H1 (cell line): ENCODE measurements around the gene CAMTA1. TPM values are rescaled to one million over a fixed set of nuclear protein-coding genes. Genes with fewer than 3 reads are reported as not detected.

Experiments
- CTCF ChIA-PET: fragments of 300-600 bp; sonication (Branson Sonifier 250); formaldehyde crosslinking; loops from one replicate; lab custom pipeline; 2021; ENCODE audit not compliant: partially characterized antibody; lab: Charles Lee
- POLR2A ChIA-PET: fragments of 300-600 bp; sonication (Branson Sonifier 250); formaldehyde crosslinking; loops from one replicate; lab custom pipeline; 2021; ENCODE audit warnings: inconsistent platforms; ENCODE audit not compliant: partially characterized antibody; lab: Charles Lee
- DNase-seq, 2 experiments: peaks; one replicate each; pipeline versions ENCODE4 v3.0.0 to v3.0.0-alpha.2; 2010 to 2022; ENCODE audit warnings: low spot score in 2 of 2, low read depth in 1 of 2, mixed read lengths in 1 of 2
- FAIRE-seq: peaks from 2 replicates; lab custom pipeline; 2011; peaks lifted over from hg19 to GRCh38; lab: Jason Lieb, UNC
- H2AFZ ChIP-seq: 2 replicates; pipeline ENCODE4 v1.8.1; 2012; ENCODE audit warnings: low read length, inconsistent platforms
- H2AK5ac ChIP-seq: 2 replicates; pipeline ENCODE4 v1.6.1; 2013; ENCODE audit warnings: low read depth, low read length
- H2BK120ac ChIP-seq: replicated peaks from 2 replicates; pipeline ENCODE3; 2013; ENCODE audit warnings: low read depth, low read length, inconsistent platforms
- H2BK12ac ChIP-seq: 2 replicates; pipeline ENCODE4 v1.6.1; 2013; ENCODE audit warnings: low read depth, low read length
- H2BK15ac ChIP-seq: 2 replicates; pipeline ENCODE4 v1.6.1; 2013; ENCODE audit warnings: low read length
- H2BK20ac ChIP-seq: 2 replicates; pipeline ENCODE4 v1.6.1; 2013; ENCODE audit warnings: low read length
- H2BK5ac ChIP-seq: 2 replicates; pipeline ENCODE4 v1.6.1; 2013; ENCODE audit warnings: low read depth, low read length
- H3K14ac ChIP-seq: 2 replicates; pipeline ENCODE4 v1.6.1; 2013; ENCODE audit warnings: inconsistent platforms; ENCODE audit not compliant: insufficient read length
- H3K18ac ChIP-seq: 2 replicates; pipeline ENCODE4 v1.6.1; 2013; ENCODE audit warnings: low read length; ENCODE audit errors: extremely low read depth
- H3K23ac ChIP-seq: 2 replicates; pipeline ENCODE4 v1.6.1; 2013; ENCODE audit warnings: inconsistent platforms; ENCODE audit not compliant: insufficient read length
- H3K23me2 ChIP-seq: 2 replicates; pipeline ENCODE4 v1.6.1; 2013; ENCODE audit warnings: low read depth, low read length
- H3K27ac ChIP-seq: 2 replicates; pipeline ENCODE4 v1.6.1; 2011; ENCODE audit warnings: low read depth, low read length, inconsistent platforms
- H3K27me3 ChIP-seq, 4 experiments: replicated peaks in 1 of 4; 1 replicate in 1 of 4; 2 replicates in 3 of 4; pipeline versions ENCODE4 v1.6.1 to v1.8.1; 2011 to 2013; ENCODE audit warnings: low read length in 3 of 4, mild to moderate bottlenecking in 3 of 4, inconsistent platforms in 2 of 4, mixed read lengths in 2 of 4, moderate library complexity in 1 of 4; ENCODE audit not compliant: control insufficient read depth in 3 of 4, insufficient read depth in 3 of 4; ENCODE audit errors: extremely low read depth in 1 of 4
- H3K36me3 ChIP-seq, 4 experiments: 2 replicates each; pipeline versions ENCODE4 v1.6.1 to v1.8.1; 2011 to 2013; ENCODE audit warnings: mild to moderate bottlenecking in 4 of 4, low read length in 3 of 4, moderate library complexity in 2 of 4, control low read depth in 1 of 4, inconsistent platforms in 1 of 4; ENCODE audit not compliant: insufficient read depth in 4 of 4, control insufficient read depth in 2 of 4
- H3K4ac ChIP-seq: replicated peaks from 2 replicates; pipeline ENCODE3; 2013; ENCODE audit warnings: low read length, low read depth, mixed read lengths, inconsistent platforms; ENCODE audit not compliant: insufficient read length
- H3K4me1 ChIP-seq, 4 experiments: replicated peaks in 1 of 4; 1 replicate in 1 of 4; 2 replicates in 3 of 4; pipeline versions ENCODE4 v1.6.1 to v1.8.1; 2011 to 2013; ENCODE audit warnings: low read length in 3 of 4, inconsistent platforms in 2 of 4, mixed read lengths in 1 of 4; ENCODE audit not compliant: insufficient read depth in 4 of 4, control insufficient read depth in 3 of 4
- H3K4me2 ChIP-seq, 2 experiments: 2 replicates each; pipeline versions ENCODE4 v1.6.1 to v1.8.1; 2011 to 2013; ENCODE audit warnings: low read depth in 2 of 2, low read length in 2 of 2, control low read depth in 1 of 2, inconsistent platforms in 1 of 2, mild to moderate bottlenecking in 1 of 2; ENCODE audit not compliant: insufficient read depth in 1 of 2
- H3K4me3 ChIP-seq, 4 experiments: fragments of 200-600, 300-600 bp in 1 of 4; sonication (generic), shearing (Covaris generic), sonication (Bioruptor Twin) in 1 of 4; 2 replicates each; pipeline versions ENCODE4 v1.5.1 to v1.8.1; 2011 to 2016; ENCODE audit warnings: low read length in 4 of 4, low read depth in 3 of 4, control low read depth in 2 of 4, inconsistent platforms in 2 of 4, mild to moderate bottlenecking in 2 of 4, mixed read lengths in 1 of 4, moderate library complexity in 1 of 4; ENCODE audit not compliant: insufficient read depth in 2 of 4; ENCODE audit errors: extremely low read depth in 1 of 4
- H3K56ac ChIP-seq: replicated peaks from 2 replicates; pipeline ENCODE3; 2013; ENCODE audit warnings: low read depth, mild to moderate bottlenecking, mixed read lengths, low read length, inconsistent platforms; ENCODE audit not compliant: insufficient read length
- H3K79me1 ChIP-seq: 2 replicates; pipeline ENCODE4 v1.6.1; 2013; ENCODE audit warnings: low read depth, low read length, control low read depth
- H3K79me2 ChIP-seq, 2 experiments: 2 replicates each; pipeline versions ENCODE4 v1.6.1 to v1.8.1; 2012 to 2013; ENCODE audit warnings: low read length in 2 of 2, mild to moderate bottlenecking in 2 of 2, inconsistent platforms in 1 of 2; ENCODE audit not compliant: insufficient read depth in 2 of 2, control insufficient read depth in 1 of 2
- H3K9ac ChIP-seq, 4 experiments: replicated peaks in 1 of 4; 1 replicate in 1 of 4; 2 replicates in 3 of 4; pipeline versions ENCODE4 v1.6.1 to v1.8.1; 2011 to 2013; ENCODE audit warnings: low read depth in 3 of 4, low read length in 3 of 4, control low read depth in 2 of 4, mild to moderate bottlenecking in 2 of 4, moderate library complexity in 2 of 4, inconsistent platforms in 1 of 4; ENCODE audit errors: extremely low read depth in 1 of 4
- H3K9me3 ChIP-seq, 2 experiments: 2 replicates each; pipeline versions ENCODE4 v1.6.1 to v1.8.1; 2012 to 2013; ENCODE audit warnings: mild to moderate bottlenecking in 2 of 2, moderate library complexity in 2 of 2, control low read depth in 1 of 2, inconsistent platforms in 1 of 2, low read depth in 1 of 2, low read length in 1 of 2, mixed read lengths in 1 of 2; ENCODE audit not compliant: insufficient read depth in 2 of 2
- H4K20me1 ChIP-seq, 2 experiments: replicated peaks in 1 of 2; 2 replicates each; pipeline versions ENCODE3 to v1.8.1; 2011 to 2013; ENCODE audit warnings: inconsistent platforms in 2 of 2, low read length in 2 of 2, mild to moderate bottlenecking in 1 of 2; ENCODE audit not compliant: insufficient read depth in 2 of 2, control insufficient read depth in 1 of 2
- H4K5ac ChIP-seq: 2 replicates; pipeline ENCODE4 v1.6.1; 2013; ENCODE audit warnings: low read length, low read depth, mixed read lengths, inconsistent platforms; ENCODE audit not compliant: insufficient read length
- H4K8ac ChIP-seq: 2 replicates; pipeline ENCODE4 v1.8.0; 2013; ENCODE audit warnings: mild to moderate bottlenecking, moderate library complexity, low read length, inconsistent platforms; ENCODE audit not compliant: insufficient read depth; ENCODE audit errors: extremely low read depth
- H4K91ac ChIP-seq: replicated peaks from 2 replicates; pipeline ENCODE3; 2013; ENCODE audit warnings: low read length, mixed read lengths, inconsistent platforms; ENCODE audit not compliant: insufficient read length
- E2F6 ChIP-seq: IDR thresholded peaks from 2 replicates; pipeline ENCODE4 v1.6.1; 2012; ENCODE audit warnings: inconsistent platforms
- KDM4A ChIP-seq: IDR thresholded peaks from one replicate; pipeline ENCODE4 v1.7.1; 2012; ENCODE audit warnings: low read depth, mild to moderate bottlenecking, moderate library complexity, low read length, inconsistent platforms; ENCODE audit not compliant: severe bottlenecking
- RNF2 ChIP-seq: fragments of 200-900, 300-1000 bp; sonication (generic); IDR thresholded peaks from 2 replicates; pipeline ENCODE4 v1.7.1; 2016; ENCODE audit warnings: borderline replicate concordance, low read depth, mild to moderate bottlenecking, antibody characterized with exemption, low read length; ENCODE audit not compliant: poor library complexity, severe bottlenecking; ENCODE audit errors: missing control alignments
- SIN3A ChIP-seq, 2 experiments: IDR thresholded peaks in 1 of 2; conservative IDR thresholded peaks in 1 of 2; 2 replicates each; pipeline ENCODE4 v1.6.1; 2011 to 2012; ENCODE audit warnings: low read length in 2 of 2, improper control_type of control experiment in 1 of 2, low read depth in 1 of 2, mild to moderate bottlenecking in 1 of 2
- SP2 ChIP-seq: IDR thresholded peaks from 2 replicates; pipeline ENCODE4 v1.6.1; 2012; ENCODE audit warnings: mild to moderate bottlenecking, low read length, inconsistent platforms
- WGBS, 2 experiments: shearing (Covaris generic) in 1 of 2; methylation state at CpG; one replicate each; pipeline versions ENCODE4 v1.1.6 to v1.1.7; 2013 to 2015; ENCODE audit warnings: low lambda C conversion rate in 2 of 2, mixed read lengths in 2 of 2, inconsistent platforms in 1 of 2, low coverage in 1 of 2, missing lambda C conversion rate in 1 of 2; ENCODE audit not compliant: insufficient replicate concordance in 2 of 2, insufficient coverage in 1 of 2, insufficient read length in 1 of 2; ENCODE audit errors: extremely low coverage in 1 of 2, missing lambda C conversion rate in 1 of 2; 5-methylcytosine and 5-hydroxymethylcytosine counted together
- polyA plus RNA-seq, 7 experiments: library from polyadenylated mRNA; depleted of rRNA in 3 of 7; stranded (reverse) in 5 of 7; unstranded in 2 of 7; fragments of >200 nt in 5 of 7; fragments of 200-250 nt in 2 of 7; gene quantifications; 1 replicate in 5 of 7; 2 replicates in 1 of 7; 4 replicates in 1 of 7; pipeline versions ENCODE4 v1.2.1 to v1.2.3, GENCODE V29; 2011 to 2013; ENCODE audit warnings: missing spikeins in 2 of 7, mixed read lengths in 2 of 7
- total RNA-seq: library from RNA; stranded (reverse); fragmentation: NEBNext Ultra II Directional; extraction: Animal tissue kit (Norgen Biotek cat#: 25700); gene quantifications from 2 replicates; pipeline ENCODE4 v1.2.1, GENCODE V29; 2021

The CAMTA1 gene
- total and polyA plus RNA-seq, 2 of the 8 experiments (the other 6 are each of a cell fraction or from before 2014, with no cell fraction given), result 65.0 to 119 TPM

- FAIRE-seq (no peak), DNase-seq (no peak)
- Histone ChIP-seq H3K9me3 (no peaks in the 10 kb centered on the region), H3K27me3 (no peaks in the 10 kb centered on the region), H2AK5ac (no peak overlapping the region), H4K5ac (no peak overlapping the region), H3K79me2 (no peaks in the 10 kb centered on the region), H3K36me3 (no peaks in the 10 kb centered on the region), H3K9ac (no peak overlapping the region), H3K23ac (no peak overlapping the region), H2BK20ac (no peak overlapping the region), H3K27ac (no peak overlapping the region), H3K4me2 (no peak overlapping the region), H4K20me1 (no peaks in the 10 kb centered on the region), H2BK15ac (no peak overlapping the region), H3K4me1 (no peaks in the 10 kb centered on the region; a peak in 1 of 7 replicates), H3K56ac (no peak overlapping the region), H3K4ac (no peak overlapping the region), H2AFZ (no peak overlapping the region), H4K8ac (no peak overlapping the region; the same call in 1 of the 2 replicates), H3K23me2 (no peaks in the 10 kb centered on the region), H3K18ac (no peak overlapping the region), H2BK5ac (no peak overlapping the region), H4K91ac (no peak overlapping the region), H3K79me1 (no peaks in the 10 kb centered on the region), H3K14ac (no peak overlapping the region), H2BK120ac (no peak overlapping the region), H2BK12ac (no peak overlapping the region), H3K4me3 (no peak overlapping the region)
- ChIA-PET CTCF (interaction anchor here (0.6 to 3.2 kb wide), 6 partner anchors 9 to 142 kb away, joined by 3 to 12 read pairs (median 3); no protein-coding TSS in a partner anchor), POLR2A (interaction anchor here (1.5 kb wide), 1 partner anchor 12 kb away, joined by 8 read pairs; no protein-coding TSS in a partner anchor)
- TF ChIP-seq E2F6 (no peak), KDM4A (no peak), SP2 (no peak), RNF2 (no peak), SIN3A (conservative IDR thresholded peaks at IDR 0.05 in 1 of 2, IDR thresholded peaks at IDR 0.05 in 1 of 2; ENCODE audit: low read depth in 1 of 2, low read length in 2 of 2) (no peak)
- 70% methylated on average over 4 of the region's 4 CpGs; no CpG with 5 or more reads in 1 of the 2 experiments for WGBS, 2 experiments
These were observed 142.4 kb downstream of the CAMTA1 start for GRCh38 chr1:6927626-6928025.
